Dermis lymphatic vessel endothelial cell (primary cell): ENCODE measurements around the gene GREB1. TPM values are rescaled to one million over a fixed set of nuclear protein-coding genes. Genes with fewer than 3 reads are reported as not detected.

ENCODE experiments used
- total RNA-seq: library from RNA; depleted of rRNA; stranded (reverse); fragments of >200 nt; gene quantifications from 2 replicates; pipeline ENCODE4 v1.2.1, GENCODE V29; 2014

Gene GREB1, protein sequence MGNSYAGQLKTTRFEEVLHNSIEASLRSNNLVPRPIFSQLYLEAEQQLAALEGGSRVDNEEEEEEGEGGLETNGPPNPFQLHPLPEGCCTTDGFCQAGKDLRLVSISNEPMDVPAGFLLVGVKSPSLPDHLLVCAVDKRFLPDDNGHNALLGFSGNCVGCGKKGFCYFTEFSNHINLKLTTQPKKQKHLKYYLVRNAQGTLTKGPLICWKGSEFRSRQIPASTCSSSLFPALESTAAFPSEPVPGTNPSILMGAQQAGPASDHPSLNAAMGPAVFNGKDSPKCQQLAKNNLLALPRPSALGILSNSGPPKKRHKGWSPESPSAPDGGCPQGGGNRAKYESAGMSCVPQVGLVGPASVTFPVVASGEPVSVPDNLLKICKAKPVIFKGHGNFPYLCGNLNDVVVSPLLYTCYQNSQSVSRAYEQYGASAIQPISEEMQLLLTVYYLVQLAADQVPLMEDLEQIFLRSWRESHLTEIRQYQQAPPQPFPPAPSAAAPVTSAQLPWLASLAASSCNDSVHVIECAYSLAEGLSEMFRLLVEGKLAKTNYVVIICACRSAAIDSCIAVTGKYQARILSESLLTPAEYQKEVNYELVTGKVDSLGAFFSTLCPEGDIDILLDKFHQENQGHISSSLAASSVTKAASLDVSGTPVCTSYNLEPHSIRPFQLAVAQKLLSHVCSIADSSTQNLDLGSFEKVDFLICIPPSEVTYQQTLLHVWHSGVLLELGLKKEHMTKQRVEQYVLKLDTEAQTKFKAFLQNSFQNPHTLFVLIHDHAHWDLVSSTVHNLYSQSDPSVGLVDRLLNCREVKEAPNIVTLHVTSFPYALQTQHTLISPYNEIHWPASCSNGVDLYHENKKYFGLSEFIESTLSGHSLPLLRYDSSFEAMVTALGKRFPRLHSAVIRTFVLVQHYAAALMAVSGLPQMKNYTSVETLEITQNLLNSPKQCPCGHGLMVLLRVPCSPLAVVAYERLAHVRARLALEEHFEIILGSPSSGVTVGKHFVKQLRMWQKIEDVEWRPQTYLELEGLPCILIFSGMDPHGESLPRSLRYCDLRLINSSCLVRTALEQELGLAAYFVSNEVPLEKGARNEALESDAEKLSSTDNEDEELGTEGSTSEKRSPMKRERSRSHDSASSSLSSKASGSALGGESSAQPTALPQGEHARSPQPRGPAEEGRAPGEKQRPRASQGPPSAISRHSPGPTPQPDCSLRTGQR (N-terminal part only)
- total RNA-seq = 0.11 and 0.26 TPM in 2 replicates

GRCh38 chr2:11533278-11534070 is at the start of gene GREB1:
TSS of gene GREB1 (plus strand) at chr2:11534045. CDS start at chr2:11556615, 22,570 bp downstream.

GRCh38 chr2:11669454-11670291 is 135.8 kb downstream of the GREB1 start, which contains the start of gene NTSR2:
TSS of gene NTSR2 (minus strand) at chr2:11670195. CDS start at chr2:11670129, 66 bp downstream.

Other genes with a start within 250 kb of the GREB1 start
- gene ROCK2, start 189.4 kb upstream of the GREB1 start, total RNA-seq = 58.7 and 66.1 TPM in 2 replicates
- gene E2F6, start 67.9 kb upstream of the GREB1 start, total RNA-seq = 13.7 and 14.5 TPM in 2 replicates
- not detected in 2 replicates for gene NTSR2, start 136.2 kb downstream of the GREB1 start, total RNA-seq
- gene LPIN1, start 212.6 kb downstream of the GREB1 start, total RNA-seq = 10.9 and 15.0 TPM in 2 replicates